ENCODE measurements around the gene CHSY1. TPM values are rescaled to one million over a fixed set of nuclear protein-coding genes. Genes with fewer than 3 reads are reported as not detected.

CHSY1 gene
- total and polyA plus RNA-seq, 2 of the 13 experiments (the other 11 are each of a cell fraction or from before 2014, with no cell fraction given), result 13.3 to 13.7 TPM

DNA sequence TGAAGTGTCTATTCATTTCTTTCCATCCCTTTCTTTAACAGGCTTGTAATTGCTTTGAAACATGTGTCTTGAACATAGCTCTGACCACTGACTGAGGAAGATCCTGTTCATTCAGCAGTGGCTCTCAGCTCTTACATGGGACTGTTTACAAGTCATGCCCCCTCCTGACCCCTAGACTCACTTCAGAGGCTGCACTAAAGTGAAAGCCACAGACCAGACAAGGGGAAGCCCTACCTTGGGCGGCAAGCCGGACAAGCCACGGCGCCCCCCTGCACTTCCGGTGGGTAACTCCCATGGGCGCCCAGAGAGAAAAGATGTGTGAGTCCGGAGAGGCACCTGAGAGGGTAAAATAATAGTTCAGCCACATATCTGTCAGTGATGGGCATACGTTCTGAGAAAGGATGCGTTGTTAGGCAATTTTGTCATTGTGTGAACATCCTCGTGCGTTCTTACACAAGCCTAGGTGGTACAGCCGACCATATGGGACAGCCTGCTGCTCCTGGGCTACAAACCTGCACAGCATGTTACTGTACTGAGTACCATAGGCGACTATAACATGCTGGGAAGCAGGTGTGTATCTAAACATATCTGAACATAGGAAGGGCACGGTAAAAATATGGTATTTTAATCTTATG lies 116.2 kb downstream of the CHSY1 start (continued):
- TF ChIP-seq ZNF317 (CRISPR knock-in tag; IDR thresholded peaks at IDR 0.05) (0 out of 2 replicates have a peak, but pooled peaks have one; percentile 46), FOXA3 (CRISPR knock-in tag; IDR thresholded peaks at IDR 0.05) (peak; percentile 18; the same call in 1 of the 2 replicates), FOXK2 (IDR thresholded peaks at IDR 0.05) (no peak), CEBPB (IDR thresholded peaks at IDR 0.05; ENCODE audit: borderline replicate concordance, low read depth, low read length) (peak; percentile 27; the same call in 1 of the 2 replicates), ZNF644 (CRISPR knock-in tag; IDR thresholded peaks at IDR 0.05; ENCODE audit: low read depth) (no peak)
- TF ChIP-seq, protein P1, sequence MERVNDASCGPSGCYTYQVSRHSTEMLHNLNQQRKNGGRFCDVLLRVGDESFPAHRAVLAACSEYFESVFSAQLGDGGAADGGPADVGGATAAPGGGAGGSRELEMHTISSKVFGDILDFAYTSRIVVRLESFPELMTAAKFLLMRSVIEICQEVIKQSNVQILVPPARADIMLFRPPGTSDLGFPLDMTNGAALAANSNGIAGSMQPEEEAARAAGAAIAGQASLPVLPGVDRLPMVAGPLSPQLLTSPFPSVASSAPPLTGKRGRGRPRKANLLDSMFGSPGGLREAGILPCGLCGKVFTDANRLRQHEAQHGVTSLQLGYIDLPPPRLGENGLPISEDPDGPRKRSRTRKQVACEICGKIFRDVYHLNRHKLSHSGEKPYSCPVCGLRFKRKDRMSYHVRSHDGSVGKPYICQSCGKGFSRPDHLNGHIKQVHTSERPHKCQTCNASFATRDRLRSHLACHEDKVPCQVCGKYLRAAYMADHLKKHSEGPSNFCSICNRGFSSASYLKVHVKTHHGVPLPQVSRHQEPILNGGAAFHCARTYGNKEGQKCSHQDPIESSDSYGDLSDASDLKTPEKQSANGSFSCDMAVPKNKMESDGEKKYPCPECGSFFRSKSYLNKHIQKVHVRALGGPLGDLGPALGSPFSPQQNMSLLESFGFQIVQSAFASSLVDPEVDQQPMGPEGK (CRISPR knock-in tag; IDR thresholded peaks at IDR 0.05), result peak; percentile 17; the same call in 1 of the 2 replicates

- no peak overlapping the region for H3K27ac ChIP-seq (ENCODE audit: extremely low read length, insufficient read depth, low read length)
- no peak overlapping the region for H2AFZ ChIP-seq (ENCODE audit: low read length)
- H3K9me3 ChIP-seq (ENCODE audit: low read length), result no peaks in the 10 kb centered on the region
- H3K27me3 ChIP-seq (ENCODE audit: control insufficient read depth in 1 of 2, insufficient read depth in 2 of 2, low read length in 2 of 2), result peaks cover 0 to 13% of the 10 kb centered on the region in 2 experiments; a peak in 2 of 5 replicates
- no peak overlapping the region for H3K4me2 ChIP-seq (ENCODE audit: low read depth, low read length)
- 97% methylated on average over 5 of the region's 5 CpGs for WGBS (ENCODE audit: low lambda C conversion rate)
- H3K79me2 ChIP-seq (ENCODE audit: insufficient read depth, low read length), result no peaks in the 10 kb centered on the region
- no peaks in the 10 kb centered on the region for H4K20me1 ChIP-seq (ENCODE audit: insufficient read depth, low read length)
- FAIRE-seq (no peak), DNase-seq (ENCODE audit: low spot score) (no peak), ATAC-seq (no peak)
- no TSS peak for BruUV-seq (replicated peaks)
- H3K36me3 ChIP-seq (replicated peaks in 1 of 2; ENCODE audit: control insufficient read depth in 1 of 2, insufficient read depth in 2 of 2, low read length in 2 of 2), result no peaks in the 10 kb centered on the region
- H3K4me3 ChIP-seq (replicated peaks in 1 of 3; ENCODE audit: insufficient read depth in 1 of 3, low read depth in 2 of 3, low read length in 3 of 3), result no peak overlapping the region
- POLR2A ChIA-PET, result no interaction called here
- intact Hi-C loops (cut with micrococcal nuclease; ENCODE audit: unreplicated experiment), result no loop called here
- TF ChIP-seq U2AF2 (IDR thresholded peaks at IDR 0.05; ENCODE audit: low read depth, low read length) (no peak), ZNF746 (CRISPR knock-in tag; IDR thresholded peaks at IDR 0.05) (no peak), ZBTB1 (CRISPR knock-in tag; IDR thresholded peaks at IDR 0.05; ENCODE audit: borderline replicate concordance) (no peak), ZNF781 (CRISPR knock-in tag; IDR thresholded peaks at IDR 0.05; ENCODE audit: borderline replicate concordance, not compliant biosample characterization) (no peak), JUND (CRISPR knock-in tag; IDR thresholded peaks at IDR 0.05) (no peak)
- TF ChIP-seq, protein P2, sequence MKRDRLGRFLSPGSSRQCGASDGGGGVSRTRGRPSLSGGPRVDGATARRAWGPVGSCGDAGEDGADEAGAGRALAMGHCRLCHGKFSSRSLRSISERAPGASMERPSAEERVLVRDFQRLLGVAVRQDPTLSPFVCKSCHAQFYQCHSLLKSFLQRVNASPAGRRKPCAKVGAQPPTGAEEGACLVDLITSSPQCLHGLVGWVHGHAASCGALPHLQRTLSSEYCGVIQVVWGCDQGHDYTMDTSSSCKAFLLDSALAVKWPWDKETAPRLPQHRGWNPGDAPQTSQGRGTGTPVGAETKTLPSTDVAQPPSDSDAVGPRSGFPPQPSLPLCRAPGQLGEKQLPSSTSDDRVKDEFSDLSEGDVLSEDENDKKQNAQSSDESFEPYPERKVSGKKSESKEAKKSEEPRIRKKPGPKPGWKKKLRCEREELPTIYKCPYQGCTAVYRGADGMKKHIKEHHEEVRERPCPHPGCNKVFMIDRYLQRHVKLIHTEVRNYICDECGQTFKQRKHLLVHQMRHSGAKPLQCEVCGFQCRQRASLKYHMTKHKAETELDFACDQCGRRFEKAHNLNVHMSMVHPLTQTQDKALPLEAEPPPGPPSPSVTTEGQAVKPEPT (CRISPR knock-in tag; IDR thresholded peaks at IDR 0.05; ENCODE audit: low read depth), result no peak
- TF ChIP-seq, protein P3, sequence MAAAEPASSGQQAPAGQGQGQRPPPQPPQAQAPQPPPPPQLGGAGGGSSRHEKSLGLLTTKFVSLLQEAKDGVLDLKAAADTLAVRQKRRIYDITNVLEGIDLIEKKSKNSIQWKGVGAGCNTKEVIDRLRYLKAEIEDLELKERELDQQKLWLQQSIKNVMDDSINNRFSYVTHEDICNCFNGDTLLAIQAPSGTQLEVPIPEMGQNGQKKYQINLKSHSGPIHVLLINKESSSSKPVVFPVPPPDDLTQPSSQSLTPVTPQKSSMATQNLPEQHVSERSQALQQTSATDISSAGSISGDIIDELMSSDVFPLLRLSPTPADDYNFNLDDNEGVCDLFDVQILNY (CRISPR knock-in tag; conservative IDR thresholded peaks at IDR 0.05), result no peak
- H3K9ac ChIP-seq (ENCODE audit: insufficient read depth, low read depth, low read length), result no peak overlapping the region
- CTCF ChIA-PET (ENCODE audit: low intra/inter-chr PET ratio, low total read pairs), result no interaction called here
- in situ Hi-C loops (cut with HindIII; ENCODE audit: extremely low pct_ligation_motif_present, low pct_unique_long_range_greater_than_20kb), result no loop called here
- peaks cover 31% of the 10 kb centered on the region for H3K4me1 ChIP-seq (ENCODE audit: insufficient read depth, low read length)
Measured at GRCh38 chr15:101134780-101135179, 117.1 kb downstream of the CHSY1 start.

Measured in HepG2 (cell line).